Right lobe of liver (tissue), 6 donors: Measurements from ENCODE around the gene STING1. TPM values are rescaled to one million over a fixed set of nuclear protein-coding genes. Genes with fewer than 3 reads are reported as not detected.

Source experiments
- ATAC-seq, 4 donors: fragments of 200-7000 bp; cut with Tn5 transposase; one replicate each; pipeline ENCODE4 v1.9.1; 2020; ENCODE audit warnings: mild to moderate bottlenecking in 4 of 4, moderate library complexity in 4 of 4
- DNase-seq, 3 donors: peaks; one replicate each; pipeline ENCODE4 v3.0.0-alpha.2; 2020
- H3K27ac ChIP-seq, 3 donors: fragments of 200-600 bp; one replicate each; pipeline ENCODE4 v1.8.0; 2022
- H3K27me3 ChIP-seq, 2 donors: fragments of 200-600 bp; one replicate each; pipeline ENCODE4 v1.8.0; 2022
- H3K36me3 ChIP-seq, 4 donors: fragments of 200-600 bp; sonication (generic) in 1 of 4; one replicate each; pipeline versions ENCODE4 v1.5.1 to v1.8.0; 2017 to 2022; ENCODE audit warnings: control low read depth in 1 of 4
- H3K4me1 ChIP-seq, 4 donors: fragments of 200-600 bp; sonication (generic) in 1 of 4; one replicate each; pipeline versions ENCODE4 v1.5.1 to v1.8.0; 2017 to 2022; ENCODE audit warnings: control low read depth in 1 of 4
- H3K4me3 ChIP-seq, 3 donors: fragments of 200-600 bp; one replicate each; pipeline ENCODE4 v1.8.0; 2022
- H3K9me3 ChIP-seq, 4 donors: fragments of 200-600 bp; sonication (generic) in 1 of 4; one replicate each; pipeline versions ENCODE4 v1.5.1 to v1.8.0; 2017 to 2022; ENCODE audit warnings: control low read depth in 1 of 4
- CTCF ChIP-seq, 4 donors: fragments of 200-600 bp in 3 of 4; fragments of 450-650 bp in 1 of 4; IDR thresholded peaks; one replicate each; pipeline versions ENCODE4 v1.5.1 to v1.8.0; 2016 to 2022; ENCODE audit warnings: antibody characterized with exemption in 4 of 4, mild to moderate bottlenecking in 2 of 4
- POLR2A ChIP-seq: fragments of 450-650 bp; IDR thresholded peaks from one replicate; pipeline ENCODE4 v1.6.1; 2017; ENCODE audit warnings: antibody characterized with exemption, mild to moderate bottlenecking
- WGBS: methylation state at CpG from one replicate; pipeline ENCODE4 v1.1.6; 2018; ENCODE audit warnings: low coverage, low lambda C conversion rate; ENCODE audit not compliant: insufficient coverage; ENCODE audit errors: missing lambda C conversion rate; 5-methylcytosine and 5-hydroxymethylcytosine counted together
- intact Hi-C, 2 donors: fragments of 100-400 bp; cut with DNase I; formaldehyde crosslinking; loops; one replicate each; pipeline versions ENCODE4 v1.11.2 to v1.14.1; 2022
- total RNA-seq, 6 experiments: library from RNA; depleted of rRNA in 2 of 6; stranded (reverse); fragments of >200 nt in 2 of 6; fragmentation: NEBNext Ultra II Directional in 3 of 6; extraction: Animal tissue kit (Norgen Biotek cat#: 25700) in 3 of 6; gene quantifications; one replicate each; pipeline versions ENCODE4 v1.1.0 to v1.2.4, GENCODE V29; 2016 to 2023
- donor health status: DM: no; HTN: yes; CAD: no.
- donor health status: DM: no; HTN: no; CAD: no.
- donor health status: DM: no; HTN: no; CAD: no.
- donor health status: DM: no; HTN: yes; CAD: no.
- donor health status: DM: no; HTN: yes; CAD: no.

The STING1 gene
- total RNA-seq, 6 experiments from 2014 or later: 4.9 to 11.3 (median 7.0) TPM

- no peaks in the 10 kb centered on the region for H3K9me3 ChIP-seq
- H3K27ac ChIP-seq: no peak overlapping the region
- DNase-seq: no peak
- no peaks in the 10 kb centered on the region for H3K36me3 ChIP-seq
- no peak overlapping the region for H3K4me3 ChIP-seq
- H3K27me3 ChIP-seq: no peaks in the 10 kb centered on the region
- 63% methylated on average over 1 of the region's 1 CpG for WGBS
- no peaks in the 10 kb centered on the region for H3K4me1 ChIP-seq
- TF ChIP-seq CTCF (IDR thresholded peaks at IDR 0.05) (no peak), POLR2A (no peak)
- intact Hi-C loops: no loop called here
- no peak for ATAC-seq
Measured at GRCh38 chr5:139460455-139460854, 22.1 kb downstream of the STING1 start.

- Histone ChIP-seq H3K36me3 (no peaks in the 10 kb centered on the region), H3K27ac (no peak overlapping the region), H3K4me1 (no peaks in the 10 kb centered on the region), H3K27me3 (no peaks in the 10 kb centered on the region), H3K4me3 (no peak overlapping the region), H3K9me3 (no peaks in the 10 kb centered on the region)
- WGBS: no CpG with 5 or more reads among the region's 8 CpGs
- DNase-seq (no peak), ATAC-seq (peak in 1 of 4 donors; percentile 11)
- intact Hi-C loops: no loop called here
- no peak for TF ChIP-seq CTCF (IDR thresholded peaks at IDR 0.05)
- no peak for TF ChIP-seq POLR2A
Measured at GRCh38 chr5:139459451-139459934, 23.1 kb downstream of the STING1 start.

GRCh38 chr5:139458580-139459407 lies 23.8 kb downstream of the STING1 start:
- H3K4me3 ChIP-seq: no peak overlapping the region
- peak overlapping the region in 1 of 3 donors; percentile 13 for H3K27ac ChIP-seq
- TF ChIP-seq POLR2A (no peak), CTCF (IDR thresholded peaks at IDR 0.05) (no peak)
- H3K4me1 ChIP-seq: no peaks in the 10 kb centered on the region
- H3K27me3 ChIP-seq: no peaks in the 10 kb centered on the region
- intact Hi-C loops: no loop called here
- no peaks in the 10 kb centered on the region for H3K9me3 ChIP-seq
- no peaks in the 10 kb centered on the region for H3K36me3 ChIP-seq
- ATAC-seq (peak; percentile 28 to 62 (median 54)), DNase-seq (no peak)
- 38% methylated on average over 8 of the region's 8 CpGs for WGBS

GRCh38 chr5:139457653-139458306 lies 24.8 kb downstream of the STING1 start:
- ATAC-seq: no peak
- 50% methylated on average over 1 of the region's 5 CpGs for WGBS
- peak in 1 of 3 donors; percentile 14 for DNase-seq
- H3K27ac ChIP-seq: no peak overlapping the region
- no peaks in the 10 kb centered on the region for H3K4me1 ChIP-seq
- intact Hi-C loops: no loop called here
- no peaks in the 10 kb centered on the region for H3K27me3 ChIP-seq
- no peaks in the 10 kb centered on the region for H3K9me3 ChIP-seq
- H3K36me3 ChIP-seq: no peaks in the 10 kb centered on the region
- H3K4me3 ChIP-seq: no peak overlapping the region
- TF ChIP-seq CTCF (IDR thresholded peaks at IDR 0.05) (no peak), POLR2A (no peak)
